ENCODE data around the gene NRXN3. TPM values are rescaled to one million over a fixed set of nuclear protein-coding genes. Genes with fewer than 3 reads are reported as not detected.
"Not testable (repeated sequence)": the region's sequence is repeated elsewhere in the genome, so short reads cannot be mapped to it uniquely, and the experiment has no call there.

NRXN3 gene
- total RNA-seq, 1 donor from 2014 or later: 4.8 TPM

DNA sequence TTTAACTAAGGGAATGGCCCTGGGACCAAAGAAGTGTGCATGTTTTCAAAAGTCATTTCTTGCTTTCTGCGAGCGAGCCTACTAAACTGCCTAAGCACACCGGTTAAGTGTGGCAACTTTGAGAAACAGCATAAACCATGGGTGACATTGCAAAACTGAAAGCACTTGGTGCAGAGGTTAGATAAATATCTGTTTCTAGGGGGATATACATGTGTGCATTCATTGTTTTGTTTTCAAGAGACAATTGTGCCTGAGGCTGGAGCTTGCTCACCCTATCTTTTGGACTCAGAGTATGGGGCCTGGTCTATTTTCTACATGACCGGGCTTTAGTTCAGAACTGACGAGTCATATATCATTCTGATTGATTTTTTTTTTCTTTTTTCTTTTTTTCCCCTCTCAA is 923.4 kb downstream of the NRXN3 start:
- DNase-seq (ENCODE audit: extremely low read depth, low read depth, low spot score): no peak

DNA sequence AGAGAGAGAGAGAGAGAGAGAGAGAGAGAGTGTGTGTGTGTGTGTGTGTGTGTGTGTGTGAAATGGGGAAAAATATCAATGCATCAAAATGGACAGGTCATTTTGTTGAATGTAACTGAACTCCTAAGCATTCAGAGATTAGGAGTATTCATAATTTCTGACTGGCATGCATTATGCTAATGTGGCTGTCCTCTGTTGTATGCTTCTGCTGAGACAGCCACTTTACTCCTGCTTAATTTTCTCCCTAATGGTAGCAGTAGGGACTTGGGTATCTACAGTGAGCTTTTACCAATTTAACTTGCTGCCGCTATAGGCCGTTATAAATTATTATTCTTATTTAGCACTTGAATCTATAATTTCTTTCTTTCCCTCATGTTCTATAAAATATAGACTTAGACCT is 924.8 kb downstream of the NRXN3 start:
- DNase-seq (ENCODE audit: extremely low read depth, low read depth, low spot score): no peak

DNA sequence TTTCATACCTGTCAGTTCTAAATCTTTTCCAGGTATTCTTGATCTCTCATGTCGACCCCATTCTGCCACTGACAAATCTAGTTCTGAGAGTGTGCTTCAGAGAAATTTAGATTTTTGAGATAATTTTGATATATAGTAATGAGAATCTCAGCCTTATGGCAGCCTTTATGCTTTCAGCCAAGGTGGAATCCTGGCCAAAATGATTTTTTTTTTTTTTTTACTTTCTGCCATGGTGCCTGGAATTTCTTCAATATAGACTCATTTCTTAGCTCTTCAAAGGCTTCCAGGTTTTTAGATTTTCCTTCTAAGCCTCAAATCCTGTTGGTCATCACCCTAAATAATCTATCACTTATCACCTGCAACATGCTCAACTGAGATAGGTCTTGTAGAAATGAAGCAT is 926.6 kb downstream of the NRXN3 start:
- no peak for DNase-seq (ENCODE audit: extremely low read depth, low read depth, low spot score)

DNA sequence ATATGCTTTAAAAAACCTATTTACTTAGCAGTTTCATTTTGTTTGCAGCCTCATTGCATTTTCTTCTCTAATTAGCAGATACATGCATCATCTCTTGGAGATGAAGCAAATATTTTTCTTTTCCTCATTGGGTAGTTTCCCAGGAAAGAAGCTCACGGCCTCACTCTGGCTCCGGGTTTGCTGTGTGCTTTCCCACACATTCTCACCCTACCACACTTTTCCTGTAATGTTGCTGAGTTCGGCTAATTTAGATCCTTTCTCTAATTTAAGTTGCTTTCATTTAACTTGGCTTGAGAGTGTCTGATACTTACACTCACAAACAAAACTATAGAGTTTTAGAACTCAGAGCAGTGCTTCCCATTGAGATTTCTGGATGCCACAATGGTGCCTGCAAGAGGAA is 928.2 kb downstream of the NRXN3 start:
- no peak for DNase-seq (ENCODE audit: extremely low read depth, low read depth, low spot score)

DNA sequence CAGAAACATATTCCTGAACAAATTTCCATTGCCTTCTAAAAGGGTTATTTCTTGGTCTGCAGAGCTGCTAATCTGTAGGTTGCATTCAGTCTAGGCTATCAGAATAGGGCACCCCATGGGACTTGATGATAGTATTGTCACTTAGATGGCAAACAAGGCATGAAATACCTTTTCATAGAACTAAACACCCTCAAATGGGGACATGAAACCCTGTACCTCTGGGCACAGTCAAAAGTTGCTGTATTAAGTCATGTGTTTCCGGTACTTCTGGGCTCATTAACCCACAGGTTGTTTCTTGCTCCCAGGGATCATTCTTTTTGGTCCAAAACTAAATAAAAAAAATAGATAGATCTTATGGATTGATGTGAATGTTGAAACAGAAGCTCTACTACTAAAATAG is 930.4 kb downstream of the NRXN3 start:
- no peak for DNase-seq (ENCODE audit: extremely low read depth, low read depth, low spot score)

DNA sequence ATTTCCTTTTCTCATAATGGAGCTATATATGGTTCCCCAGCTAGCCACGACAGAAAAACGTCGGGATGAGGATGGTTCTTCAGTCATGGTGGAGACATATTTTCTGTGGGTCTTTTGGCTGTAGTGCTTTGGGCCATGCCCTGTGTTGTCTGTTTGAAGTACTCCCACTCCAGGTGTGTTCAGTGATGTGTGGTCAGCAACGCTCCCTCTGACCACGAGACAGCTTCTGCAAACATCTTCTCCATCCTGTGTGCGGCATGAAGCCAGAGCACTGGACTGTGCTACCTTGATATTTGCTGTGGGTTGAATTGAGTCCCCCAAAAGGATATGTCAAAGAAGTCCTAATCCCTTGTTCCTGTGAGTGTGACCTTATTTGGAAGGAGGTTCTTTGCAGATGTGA is 931.2 kb downstream of the NRXN3 start:
- no peak for DNase-seq (ENCODE audit: extremely low read depth, low read depth, low spot score)

DNA sequence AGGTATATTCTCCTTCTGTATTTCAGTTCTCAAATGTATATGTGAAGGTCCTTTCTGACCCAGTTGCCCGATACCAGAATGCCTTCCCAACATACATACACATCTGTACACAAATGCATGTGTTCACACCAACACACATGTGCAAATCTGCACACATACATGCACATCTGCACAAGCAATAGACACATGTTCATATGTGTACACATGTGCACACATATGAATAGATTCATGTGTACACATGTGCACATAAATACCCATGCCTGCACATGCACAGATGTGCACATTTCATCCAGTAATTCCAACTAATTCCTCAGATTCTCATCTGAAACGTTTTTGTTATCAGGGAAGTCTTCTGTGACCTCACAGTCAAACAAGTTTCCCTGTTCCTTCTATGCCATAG is 933.6 kb downstream of the NRXN3 start:
- DNase-seq (ENCODE audit: extremely low read depth, low read depth, low spot score): no peak

DNA sequence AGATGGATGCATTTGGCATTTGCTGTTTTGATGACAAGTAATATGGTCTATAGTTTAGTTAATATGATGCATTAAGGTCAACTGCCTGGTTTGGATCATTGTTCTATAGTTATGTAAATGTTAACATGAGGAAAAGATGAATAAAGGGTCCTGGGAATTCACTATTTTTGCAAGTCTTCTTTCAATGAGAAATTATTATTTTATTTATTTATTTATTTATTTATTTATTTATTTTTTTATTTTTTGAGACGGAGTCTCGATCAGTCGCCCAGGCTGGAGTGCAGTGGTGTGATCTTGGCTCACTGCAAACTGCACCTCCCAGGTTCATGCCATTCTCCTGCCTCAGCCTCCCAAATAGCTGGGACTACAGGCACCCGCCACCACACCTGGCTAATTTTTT is 940.4 kb downstream of the NRXN3 start:
- not testable (repeated sequence) for DNase-seq (ENCODE audit: extremely low read depth, low read depth, low spot score)

DNA sequence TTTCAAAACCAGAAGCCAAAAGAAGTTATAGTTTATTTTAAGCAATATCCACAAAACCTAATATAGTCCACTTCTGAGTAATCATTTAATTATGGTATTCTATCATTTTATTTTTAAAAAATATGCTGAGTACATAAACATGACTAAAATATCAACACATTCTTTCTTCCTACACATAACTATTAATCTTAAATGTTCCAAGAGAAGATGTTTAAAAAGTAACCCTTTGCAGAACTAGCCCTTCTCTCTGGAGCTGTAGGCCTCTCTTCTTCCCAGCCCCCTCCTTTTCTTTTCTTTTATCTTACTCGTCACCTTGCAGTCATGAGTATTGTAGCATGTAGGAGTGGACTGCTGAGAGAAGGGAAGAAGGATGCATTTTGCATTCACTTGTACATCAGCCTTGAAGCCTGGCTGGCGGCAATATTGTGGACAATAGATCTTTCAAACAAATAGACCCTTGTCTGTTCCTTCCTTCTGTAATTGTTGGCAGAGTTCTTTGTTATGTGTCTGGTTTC is 941.9 kb downstream of the NRXN3 start:
- DNase-seq (ENCODE audit: extremely low read depth, low read depth, low spot score): no peak

DNA sequence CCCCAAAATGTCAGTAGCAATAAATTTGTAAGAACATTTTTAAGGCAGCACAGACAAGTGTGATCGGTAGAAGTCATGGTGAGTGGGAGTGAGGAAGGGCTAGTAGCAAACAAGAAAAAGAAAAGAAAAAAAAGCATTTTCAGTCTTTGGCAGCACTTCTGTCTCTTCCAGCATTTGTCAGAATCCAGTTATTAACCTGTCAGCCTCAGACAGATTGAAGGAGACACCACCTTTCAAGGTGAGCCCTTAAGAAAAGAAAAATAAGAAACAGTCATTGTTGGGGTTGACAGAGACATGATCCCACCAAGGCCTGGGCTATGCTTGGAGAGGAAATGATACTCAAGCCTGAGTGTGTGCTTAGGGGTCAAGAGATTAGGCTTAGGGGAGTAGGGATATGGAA is 947.4 kb downstream of the NRXN3 start:
- no peak for DNase-seq (ENCODE audit: extremely low read depth, low read depth, low spot score)

DNA sequence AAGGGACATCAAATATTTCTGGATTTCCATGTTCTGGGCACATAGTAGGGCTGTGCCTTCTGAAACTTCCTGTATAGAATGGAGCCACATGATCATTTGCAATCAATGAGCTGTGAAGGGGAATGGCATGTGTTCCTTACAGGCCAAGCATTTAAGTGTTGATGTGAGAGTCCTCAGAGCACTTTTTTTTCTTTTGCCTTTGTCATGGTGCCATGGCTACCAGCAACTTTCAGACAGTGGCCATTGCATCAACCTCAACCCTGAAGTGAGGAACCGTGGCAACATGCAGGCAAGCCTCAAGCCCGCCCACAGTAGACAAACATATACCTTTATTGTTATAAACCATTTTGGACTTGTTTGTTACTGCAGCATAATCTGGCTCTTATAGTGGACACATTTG is 948.1 kb downstream of the NRXN3 start:
- DNase-seq (ENCODE audit: extremely low read depth, low read depth, low spot score): no peak

DNA sequence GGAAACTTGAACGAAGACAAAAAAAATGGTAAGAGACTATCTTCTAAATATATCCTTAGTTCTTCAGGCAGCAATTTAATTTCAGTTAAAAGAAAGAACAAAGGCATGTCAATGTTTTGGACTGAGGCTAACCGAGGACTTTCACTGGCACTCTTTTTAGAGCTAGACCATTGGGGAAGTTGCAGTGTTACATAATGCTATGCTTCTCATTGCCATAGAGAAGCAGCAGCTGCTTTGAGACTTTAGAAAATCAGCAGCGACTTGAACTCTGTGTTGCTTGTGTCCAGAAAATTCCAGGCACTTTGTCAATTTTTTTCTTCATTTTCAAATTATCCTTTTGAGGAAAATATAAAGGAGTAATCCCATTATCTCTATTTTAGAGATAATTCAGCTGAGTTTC is 964.2 kb downstream of the NRXN3 start:
- no peak for DNase-seq (ENCODE audit: extremely low read depth, low read depth, low spot score)

DNA sequence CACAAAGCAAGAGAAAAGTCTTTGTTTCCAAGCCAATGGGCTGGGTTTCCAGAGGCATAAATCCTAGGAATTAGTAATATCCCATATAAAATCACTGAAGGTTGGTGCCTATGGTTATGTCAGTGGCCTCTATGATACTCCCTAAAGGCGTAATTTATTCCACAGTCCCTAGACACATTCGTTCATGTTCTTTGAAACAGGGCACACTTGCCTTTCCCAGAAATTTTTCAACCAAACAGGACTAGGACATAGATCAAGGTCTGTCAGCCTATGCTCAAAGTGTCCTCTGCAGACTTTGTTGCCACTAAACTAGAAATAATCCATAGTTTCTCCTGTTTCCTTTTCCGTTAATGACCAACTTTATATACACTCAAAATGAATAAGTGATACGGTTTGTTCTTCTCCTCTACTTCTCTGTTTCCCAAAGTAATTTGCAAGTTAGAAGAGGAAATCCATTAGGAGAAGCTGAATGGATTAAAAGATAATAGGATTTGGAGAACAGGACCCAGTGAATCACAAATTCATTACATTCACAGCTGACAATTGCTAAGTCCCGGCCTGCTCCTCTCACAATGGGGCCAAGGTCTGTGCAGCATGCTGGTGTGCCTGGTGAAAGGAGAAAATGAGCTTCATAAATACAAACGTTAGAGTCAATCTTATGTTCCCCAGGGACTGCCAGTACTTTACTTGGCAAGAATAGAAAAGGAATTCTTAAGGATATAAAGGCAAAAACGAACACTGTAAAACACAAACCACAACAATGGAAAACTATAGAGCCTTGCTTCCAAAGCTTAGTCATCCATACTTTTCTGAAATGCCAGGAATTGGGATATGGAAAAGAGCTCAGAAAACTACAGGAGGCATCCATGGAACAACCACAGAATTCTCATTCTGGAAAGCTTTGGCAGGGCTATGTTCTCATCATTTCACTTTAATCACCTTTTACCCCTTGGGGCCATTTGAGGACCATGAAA is 966.2 kb downstream of the NRXN3 start:
- DNase-seq (ENCODE audit: extremely low read depth, low read depth, low spot score): no peak

DNA sequence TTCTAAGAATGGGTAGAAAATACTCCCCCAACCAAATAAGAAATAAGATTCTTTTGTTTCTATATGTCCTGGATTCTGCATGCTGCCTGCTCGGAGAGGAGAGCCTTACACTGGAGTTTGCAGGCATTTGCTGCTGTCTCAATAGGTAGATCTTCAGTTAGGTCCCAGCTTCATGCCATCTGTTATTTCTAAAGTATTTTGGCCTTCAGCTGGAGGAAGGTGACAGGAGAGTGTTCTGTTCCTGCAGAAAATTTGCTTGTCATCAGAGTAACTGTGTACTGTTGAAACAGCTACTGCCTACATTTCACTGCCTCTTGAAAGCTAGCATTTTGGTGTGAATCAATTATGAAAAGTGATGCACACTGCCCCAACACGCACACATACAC is 966.9 kb downstream of the NRXN3 start:
- DNase-seq (ENCODE audit: extremely low read depth, low read depth, low spot score): no peak

DNA sequence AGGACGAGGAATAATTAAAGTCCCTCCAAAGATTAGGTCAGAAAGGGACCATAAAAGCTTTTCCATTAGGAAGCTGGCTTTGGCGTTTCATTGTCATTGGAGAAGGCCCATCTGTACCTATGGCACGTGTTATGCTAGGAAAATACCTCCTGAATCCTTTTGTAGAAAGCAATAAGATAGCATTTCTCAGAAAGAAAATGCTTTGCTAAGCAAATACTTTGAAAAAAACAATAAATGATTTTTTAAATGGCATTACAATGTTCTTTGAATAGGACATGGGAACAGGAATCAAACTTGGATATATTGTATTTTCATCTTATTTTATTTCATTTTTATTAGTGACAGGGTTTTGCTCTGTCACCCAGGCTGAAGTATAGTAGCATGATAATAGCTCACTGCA is 967.7 kb downstream of the NRXN3 start:
- no peak for DNase-seq (ENCODE audit: extremely low read depth, low read depth, low spot score)

DNA sequence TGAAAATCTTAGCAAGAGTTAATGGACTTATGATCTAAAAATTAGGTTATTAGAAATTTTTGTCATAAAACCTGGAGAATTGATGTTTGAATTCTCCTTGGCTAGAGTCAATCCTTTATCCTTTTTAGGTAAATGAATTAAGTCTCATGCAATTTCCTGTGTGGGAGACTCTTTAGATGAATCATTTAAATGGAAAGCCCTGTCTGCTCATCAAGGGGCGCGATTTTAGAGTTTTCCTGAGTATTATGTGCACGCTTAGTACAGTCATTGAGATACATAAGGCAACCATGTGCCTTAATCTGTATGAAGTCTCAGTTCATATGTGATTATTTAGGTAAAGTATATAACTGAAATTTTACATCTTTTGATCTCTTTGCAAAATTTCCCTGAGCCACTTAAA is 974.7 kb downstream of the NRXN3 start:
- no peak for DNase-seq (ENCODE audit: extremely low read depth, low read depth, low spot score)

DNA sequence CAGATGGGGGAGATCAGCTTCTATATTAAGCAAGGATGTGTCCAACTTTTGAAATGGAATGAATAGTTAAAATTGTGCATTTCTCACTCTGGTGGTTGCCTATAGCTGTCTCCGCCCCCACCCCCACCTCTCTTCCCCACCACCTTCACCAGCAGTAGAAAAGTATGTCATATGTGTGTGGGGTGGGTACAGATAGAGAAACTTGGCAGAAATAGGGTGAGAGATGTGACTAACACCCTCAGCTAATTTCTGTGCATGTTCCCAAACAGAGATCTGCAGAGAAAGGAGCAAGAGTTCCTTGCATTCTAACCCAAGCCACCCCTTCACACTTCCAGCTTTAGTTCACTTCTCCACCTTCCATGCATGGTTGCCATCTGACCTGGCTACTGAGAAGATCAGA is 980.1 kb downstream of the NRXN3 start:
- no peak for DNase-seq (ENCODE audit: extremely low read depth, low read depth, low spot score)

DNA sequence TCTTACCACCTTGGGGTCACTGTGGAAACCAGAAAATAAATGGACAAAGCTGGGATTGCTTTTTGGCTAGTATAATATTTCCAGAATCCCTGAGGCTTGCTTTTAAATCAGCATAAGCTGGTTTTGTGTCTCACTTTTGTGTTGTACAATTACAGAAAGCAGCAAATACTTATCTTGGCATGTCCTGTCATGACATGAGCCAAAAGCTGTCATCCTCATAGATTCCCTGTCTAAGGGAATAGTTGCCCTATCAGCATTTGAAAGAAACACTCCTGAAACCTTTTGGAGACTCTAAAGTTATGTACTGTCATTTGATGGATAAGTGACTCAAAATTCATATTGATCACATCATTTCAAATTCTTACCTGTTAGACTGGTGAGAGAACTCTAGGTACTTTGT is 987.2 kb downstream of the NRXN3 start:
- no peak for DNase-seq (ENCODE audit: extremely low read depth, low read depth, low spot score)

DNA sequence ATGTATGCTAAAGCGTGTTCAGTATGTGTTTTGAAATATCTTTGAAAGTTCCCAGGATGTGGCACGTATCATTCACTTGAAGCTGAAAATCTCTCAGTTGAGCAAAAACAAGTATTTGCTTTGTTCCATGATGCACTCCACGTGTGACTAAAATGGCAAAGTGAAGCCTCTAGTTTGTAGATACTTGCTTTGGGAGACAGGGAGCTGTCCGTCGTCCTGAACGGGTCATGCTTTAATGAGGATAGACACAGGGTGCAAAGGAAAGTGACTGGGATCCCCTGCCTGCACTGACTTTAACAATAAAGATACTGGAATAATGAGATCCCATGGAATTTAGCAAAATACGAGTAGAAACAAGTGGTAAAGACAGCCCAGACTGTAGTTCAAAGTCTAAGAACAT is 991.4 kb downstream of the NRXN3 start:
- peak; percentile 7 for DNase-seq (ENCODE audit: extremely low read depth, low read depth, low spot score)

DNA sequence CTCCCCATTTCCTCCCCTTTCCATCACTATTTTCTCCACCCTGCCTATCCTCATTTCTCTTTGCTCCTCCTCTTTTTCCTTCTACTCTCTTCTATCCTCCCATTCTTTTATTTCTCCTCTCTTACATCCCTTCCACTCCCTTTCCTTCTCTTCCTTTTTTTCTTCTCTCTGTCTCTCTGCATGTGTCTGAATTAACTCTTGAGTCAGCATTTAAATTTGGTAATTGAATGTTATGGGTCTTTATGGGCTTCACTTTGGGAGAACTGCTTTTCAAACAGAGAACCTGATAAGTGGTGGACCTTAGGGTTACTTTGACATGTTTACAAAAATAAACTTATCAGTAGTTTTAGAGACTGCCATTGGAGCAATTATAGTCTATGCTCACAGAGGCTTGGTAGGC is 992.7 kb downstream of the NRXN3 start:
- DNase-seq (ENCODE audit: extremely low read depth, low read depth, low spot score): no peak

DNA sequence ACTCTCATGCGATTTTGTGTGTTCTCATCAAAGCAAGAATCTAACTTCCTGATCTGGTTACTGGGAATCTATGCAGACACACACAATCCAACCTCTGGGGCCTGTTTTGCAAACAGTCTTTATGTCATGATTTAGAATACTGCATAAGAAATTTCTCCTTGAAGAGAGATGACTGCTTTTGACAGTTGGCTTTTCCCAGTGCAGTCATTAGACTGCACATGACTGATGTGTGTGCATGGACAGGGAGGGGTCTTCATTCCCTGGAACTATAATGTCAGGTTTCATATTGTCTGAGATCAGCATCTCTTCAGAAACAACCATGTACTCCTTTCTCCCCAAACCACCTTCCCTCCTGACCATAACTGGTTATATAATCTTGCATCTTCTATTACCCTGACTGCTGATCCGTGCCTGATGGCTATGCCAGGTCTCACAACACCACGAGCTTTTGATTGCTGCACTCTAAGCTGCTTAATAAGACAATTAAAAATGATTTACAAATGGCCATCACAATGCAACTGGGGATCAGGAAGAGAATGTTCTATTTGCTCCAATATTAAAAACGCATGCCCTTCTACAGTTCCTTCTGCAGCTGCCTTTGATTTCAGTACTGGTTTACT is 995.4 kb downstream of the NRXN3 start:
- DNase-seq (ENCODE audit: extremely low read depth, low read depth, low spot score): no peak

DNA sequence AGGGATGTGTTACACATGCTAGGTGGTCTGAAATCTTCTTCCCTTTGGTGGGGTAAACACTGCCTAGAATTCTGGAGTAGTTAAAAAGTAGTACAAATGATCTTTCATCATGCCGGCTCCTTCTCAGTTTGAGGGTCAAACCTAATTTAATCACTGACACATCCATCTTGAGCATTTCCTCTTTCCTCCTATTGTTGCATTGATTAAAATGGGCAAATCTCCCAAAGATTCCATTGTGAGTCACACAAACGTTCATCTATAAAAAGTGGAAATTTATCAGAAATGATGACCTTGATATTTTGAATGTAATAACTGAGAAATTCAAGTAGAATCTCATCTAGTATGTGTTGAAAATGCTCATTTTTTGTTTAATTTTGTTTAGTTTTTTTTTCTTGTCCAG is 996.0 kb downstream of the NRXN3 start:
- peak; percentile 22 for DNase-seq (ENCODE audit: extremely low read depth, low read depth, low spot score)

All from glomerular endothelial cell (primary cell).